VCaP (cell line): ENCODE data around the gene CDC20B.
"Not testable (repeated sequence)": the region's sequence is repeated elsewhere in the genome, so short reads cannot be mapped to it uniquely, and the experiment has no call there.

ENCODE experiments used
- H3K27ac ChIP-seq: fragments of 450-650 bp; 2 replicates; pipeline ENCODE4 v1.5.1; 2017
- CTCF ChIP-seq: fragments of 450-650 bp; conservative IDR thresholded peaks from 2 replicates; pipeline ENCODE4 v1.5.1; 2017; ENCODE audit warnings: mild to moderate bottlenecking, moderate library complexity

CDC20B gene

GRCh38 chr5:55096182-55096581 is 76.8 kb downstream of the CDC20B start:
- TF ChIP-seq CTCF, result no peak
- no peak overlapping the region for H3K27ac ChIP-seq

GRCh38 chr5:55091011-55091410 is 82.0 kb downstream of the CDC20B start:
- H3K27ac ChIP-seq, result not testable (repeated sequence)

GRCh38 chr5:55089301-55089700 is 83.7 kb downstream of the CDC20B start:
- not testable (repeated sequence) for H3K27ac ChIP-seq

GRCh38 chr5:55081541-55081940 is 91.4 kb downstream of the CDC20B start:
- H3K27ac ChIP-seq, result no peak overlapping the region
- TF ChIP-seq CTCF, result no peak

- H3K27ac ChIP-seq, result no peak overlapping the region
- no peak for TF ChIP-seq CTCF
These were observed 99.8 kb downstream of the CDC20B start for GRCh38 chr5:55073211-55073610.

- no peak for TF ChIP-seq CTCF
- no peak overlapping the region for H3K27ac ChIP-seq
These were observed 100.3 kb downstream of the CDC20B start for GRCh38 chr5:55072666-55073065.

GRCh38 chr5:55071413-55071812 is 101.6 kb downstream of the CDC20B start:
- TF ChIP-seq CTCF, result no peak
- no peak overlapping the region for H3K27ac ChIP-seq

GRCh38 chr5:55070968-55071367 is 102.0 kb downstream of the CDC20B start:
- TF ChIP-seq CTCF, result no peak
- no peak overlapping the region for H3K27ac ChIP-seq

GRCh38 chr5:55066277-55066676 is 106.7 kb downstream of the CDC20B start:
- H3K27ac ChIP-seq, result no peak overlapping the region
- TF ChIP-seq CTCF, result no peak
